Activated naive CD4-positive, alpha-beta T cell treated with anti-CD3 and anti-CD28 coated beads for 36 hours (primary cell): ENCODE data around the gene MTCL1. TPM values are rescaled to one million over a fixed set of nuclear protein-coding genes. Genes with fewer than 3 reads are reported as not detected.

Experiments used
- CTCF ChIA-PET: fragments of 350-600 bp; sonication (Branson Sonifier 250); formaldehyde crosslinking; loops from one replicate; lab custom pipeline; 2021; ENCODE audit warnings: antibody characterized with exemption; lab: Charles Lee
- DNase-seq: peaks from one replicate; pipeline ENCODE4 v3.0.0-alpha.2; 2020
- H3K27ac Mint-ChIP-seq: one replicate; pipeline ENCODE4 v1.8.0; 2021; ENCODE audit warnings: mild to moderate bottlenecking, mixed read lengths
- H3K27me3 Mint-ChIP-seq: one replicate; pipeline ENCODE4 v1.8.0; 2021; ENCODE audit warnings: low read depth, mixed read lengths
- H3K36me3 Mint-ChIP-seq: one replicate; pipeline ENCODE4 v1.8.0; 2021; ENCODE audit warnings: low read depth, mixed read lengths
- H3K4me1 Mint-ChIP-seq: one replicate; pipeline ENCODE4 v1.8.0; 2021; ENCODE audit warnings: low read depth, mixed read lengths
- H3K4me3 Mint-ChIP-seq: one replicate; pipeline ENCODE4 v1.8.0; 2021; ENCODE audit warnings: mild to moderate bottlenecking, moderate library complexity, mixed read lengths
- H3K9me3 Mint-ChIP-seq: one replicate; pipeline ENCODE4 v1.8.0; 2021; ENCODE audit warnings: mixed read lengths
- intact Hi-C: fragments of 100-400 bp; cut with micrococcal nuclease; formaldehyde crosslinking; loops from one replicate; pipeline ENCODE4 v1.15.1; 2023
- total RNA-seq, 2 experiments: library from RNA; stranded (reverse); gene quantifications; one replicate each; pipeline ENCODE4 v1.2.3, GENCODE V29; 2021

Gene MTCL1
- total RNA-seq, 2 experiments from 2014 or later: 0.15 to 0.31 TPM

GRCh38 chr18:8668381-8668780 lies 37.0 kb upstream of the MTCL1 start:
- intact Hi-C loops: no loop called here

DNA sequence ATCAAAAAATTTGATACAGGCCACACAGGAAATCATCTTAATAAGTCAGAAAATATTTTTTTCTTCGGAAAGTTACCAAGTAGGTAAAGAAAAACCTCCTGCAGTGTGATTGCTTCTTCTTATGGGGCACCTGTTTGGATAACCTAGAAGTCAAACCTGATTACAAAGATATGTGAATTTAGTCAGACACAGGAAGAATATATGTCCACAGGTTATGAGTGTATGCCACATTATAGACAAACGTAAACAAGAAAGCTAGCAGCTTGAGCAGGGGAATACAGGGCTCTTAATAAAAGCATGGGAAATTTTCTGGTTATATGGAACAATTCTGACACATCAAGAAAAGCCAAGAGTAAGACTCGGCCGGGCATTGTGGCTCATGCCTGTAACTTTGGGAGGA lies 35.8 kb upstream of the MTCL1 start:
- H3K27ac Mint-ChIP-seq: no peak overlapping the region
- no peaks in the 10 kb centered on the region for H3K27me3 Mint-ChIP-seq
- peaks cover 2% of the 10 kb centered on the region for H3K4me1 Mint-ChIP-seq
- DNase-seq: no peak
- CTCF ChIA-PET: no interaction called here
- H3K4me3 Mint-ChIP-seq: no peak overlapping the region
- H3K36me3 Mint-ChIP-seq: no peaks in the 10 kb centered on the region
- intact Hi-C loops: no loop called here
- H3K9me3 Mint-ChIP-seq: no peaks in the 10 kb centered on the region

More at GRCh38 chr18:8668381-8668780, 37.0 kb upstream of the MTCL1 start:
- no peak overlapping the region for H3K4me3 Mint-ChIP-seq
- no peaks in the 10 kb centered on the region for H3K9me3 Mint-ChIP-seq
- H3K27me3 Mint-ChIP-seq: no peaks in the 10 kb centered on the region
- H3K36me3 Mint-ChIP-seq: no peaks in the 10 kb centered on the region
- peaks cover 2% of the 10 kb centered on the region for H3K4me1 Mint-ChIP-seq
- no peak overlapping the region for H3K27ac Mint-ChIP-seq
- CTCF ChIA-PET: no interaction called here
- no peak for DNase-seq

DNA sequence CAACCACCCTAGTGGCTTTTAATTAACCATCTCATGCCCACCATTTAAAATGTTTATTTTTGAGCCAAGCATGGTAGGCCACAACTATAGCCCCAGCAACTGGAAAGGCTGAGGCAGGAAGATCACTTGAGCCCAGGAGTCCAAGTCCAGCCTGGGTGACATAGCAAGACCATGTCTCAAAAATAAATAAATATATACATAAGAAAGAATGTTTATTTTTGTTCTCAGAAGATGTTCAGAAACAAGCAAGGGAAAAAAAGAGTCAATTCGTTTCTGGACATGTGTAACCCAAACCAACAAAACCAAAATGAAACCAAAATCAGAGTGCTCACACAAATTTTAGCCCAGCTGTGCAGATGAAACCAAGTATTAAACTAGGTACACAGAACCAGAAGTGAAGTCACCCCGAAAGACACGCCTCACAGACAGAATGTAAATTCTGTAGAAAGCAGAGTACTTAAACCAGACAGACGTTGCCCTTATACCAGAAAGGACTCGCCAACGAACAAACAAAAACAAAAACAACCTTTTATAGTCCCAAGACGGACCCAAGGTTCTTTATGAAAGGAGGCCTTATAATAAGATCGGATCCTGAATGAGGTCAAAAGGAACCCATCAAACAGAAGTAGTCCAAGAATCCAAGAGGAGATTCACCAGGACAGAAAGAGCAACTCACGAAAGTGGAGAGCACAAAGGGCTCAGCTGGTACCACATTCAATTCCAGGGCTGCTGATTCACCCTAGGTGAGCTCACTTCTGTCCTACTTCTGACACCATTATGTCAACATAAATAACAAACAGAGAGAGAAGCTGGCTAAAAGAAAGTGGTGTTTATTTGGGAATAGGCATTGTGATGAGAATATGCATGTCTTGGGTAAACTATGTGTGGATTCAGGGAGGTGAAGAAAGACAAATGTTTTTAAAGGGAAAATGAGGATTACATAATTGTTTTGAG lies 31.8 kb upstream of the MTCL1 start:
- no peaks in the 10 kb centered on the region for H3K36me3 Mint-ChIP-seq
- H3K4me3 Mint-ChIP-seq: no peak overlapping the region
- intact Hi-C loops: no loop called here
- H3K27me3 Mint-ChIP-seq: no peaks in the 10 kb centered on the region
- CTCF ChIA-PET: no interaction called here
- no peaks in the 10 kb centered on the region for H3K9me3 Mint-ChIP-seq
- no peak overlapping the region for H3K27ac Mint-ChIP-seq
- H3K4me1 Mint-ChIP-seq: no peaks in the 10 kb centered on the region
- DNase-seq: no peak

DNA sequence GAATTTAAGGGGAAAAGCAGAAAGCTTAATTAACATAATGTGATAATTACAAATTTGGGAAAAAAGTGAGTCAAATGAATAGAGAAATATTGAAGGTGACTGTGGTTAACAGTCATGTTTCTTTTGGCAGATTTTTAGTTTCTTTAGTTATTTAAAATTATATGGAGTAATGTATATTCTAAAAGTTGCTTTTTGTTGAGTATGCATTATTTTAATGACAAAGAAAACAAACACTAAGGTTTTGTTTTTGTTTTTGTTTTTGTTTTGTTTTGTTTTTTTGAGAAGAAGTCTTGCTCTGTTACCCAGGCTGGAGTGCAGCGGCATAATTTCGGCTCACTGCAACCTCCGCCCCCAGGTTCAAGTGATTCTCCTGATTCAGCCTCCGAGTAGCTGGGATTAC lies 30.3 kb upstream of the MTCL1 start:
- Mint-ChIP-seq H3K4me3 (no peak overlapping the region), H3K36me3 (no peaks in the 10 kb centered on the region), H3K27me3 (no peaks in the 10 kb centered on the region), H3K9me3 (no peaks in the 10 kb centered on the region), H3K27ac (no peak overlapping the region), H3K4me1 (no peaks in the 10 kb centered on the region)
- intact Hi-C loops: no loop called here
- CTCF ChIA-PET: interaction anchor here (0.6 kb wide), 1 partner anchor 22 kb away, joined by 6 read pairs; no protein-coding TSS in a partner anchor
- no peak for DNase-seq

DNA sequence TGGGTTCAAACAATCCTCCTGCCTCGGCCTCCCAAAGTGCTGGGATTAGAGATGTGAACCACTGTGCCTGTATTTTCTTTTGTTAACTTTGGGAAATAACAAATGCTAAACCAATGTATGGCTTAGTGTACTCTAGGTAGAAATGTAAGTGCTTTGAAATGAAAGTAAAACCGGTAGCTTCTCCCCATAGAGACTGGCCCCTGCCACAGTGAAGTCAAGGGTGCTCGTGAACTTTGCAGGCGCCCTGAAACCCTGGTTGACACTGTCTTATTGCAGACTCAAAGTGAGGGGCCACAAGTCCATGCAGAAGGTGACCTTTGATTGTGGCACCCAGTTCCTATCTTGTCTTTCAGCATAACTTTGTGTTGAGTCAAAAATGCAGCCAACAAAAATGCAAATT lies 24.2 kb upstream of the MTCL1 start:
- no peaks in the 10 kb centered on the region for H3K9me3 Mint-ChIP-seq
- H3K27ac Mint-ChIP-seq: no peak overlapping the region
- H3K27me3 Mint-ChIP-seq: no peaks in the 10 kb centered on the region
- CTCF ChIA-PET: interaction anchor here (2.3 kb wide), 1 partner anchor 16 kb away, joined by 11 read pairs; no protein-coding TSS in a partner anchor
- H3K36me3 Mint-ChIP-seq: no peaks in the 10 kb centered on the region
- no peak overlapping the region for H3K4me3 Mint-ChIP-seq
- no peak for DNase-seq
- intact Hi-C loops: no loop called here
- no peaks in the 10 kb centered on the region for H3K4me1 Mint-ChIP-seq

DNA sequence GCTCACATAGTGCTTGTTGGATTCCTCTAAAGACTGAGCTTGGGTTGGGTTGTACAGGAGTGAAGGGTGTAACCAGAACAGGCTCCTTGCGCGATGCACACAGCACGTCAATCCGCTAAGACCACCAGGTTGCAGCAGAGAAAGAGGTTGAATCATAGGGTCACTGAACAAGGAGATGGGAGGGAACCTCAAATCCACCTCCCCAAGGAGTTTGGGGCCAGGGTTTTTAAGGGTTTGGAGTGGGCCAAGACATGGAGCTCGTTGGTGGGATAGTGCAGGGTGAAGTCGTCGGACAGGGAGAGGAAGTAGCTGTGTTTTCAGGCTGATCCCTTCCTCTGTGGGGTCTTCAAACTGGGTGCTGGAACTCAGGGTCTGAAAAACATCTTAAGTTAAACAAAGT lies 20.8 kb upstream of the MTCL1 start:
- DNase-seq: no peak
- Mint-ChIP-seq H3K27ac (no peak overlapping the region), H3K4me3 (no peak overlapping the region), H3K36me3 (no peaks in the 10 kb centered on the region), H3K27me3 (no peaks in the 10 kb centered on the region), H3K4me1 (no peaks in the 10 kb centered on the region), H3K9me3 (no peaks in the 10 kb centered on the region)
- CTCF ChIA-PET: no interaction called here
- intact Hi-C loops: no loop called here

DNA sequence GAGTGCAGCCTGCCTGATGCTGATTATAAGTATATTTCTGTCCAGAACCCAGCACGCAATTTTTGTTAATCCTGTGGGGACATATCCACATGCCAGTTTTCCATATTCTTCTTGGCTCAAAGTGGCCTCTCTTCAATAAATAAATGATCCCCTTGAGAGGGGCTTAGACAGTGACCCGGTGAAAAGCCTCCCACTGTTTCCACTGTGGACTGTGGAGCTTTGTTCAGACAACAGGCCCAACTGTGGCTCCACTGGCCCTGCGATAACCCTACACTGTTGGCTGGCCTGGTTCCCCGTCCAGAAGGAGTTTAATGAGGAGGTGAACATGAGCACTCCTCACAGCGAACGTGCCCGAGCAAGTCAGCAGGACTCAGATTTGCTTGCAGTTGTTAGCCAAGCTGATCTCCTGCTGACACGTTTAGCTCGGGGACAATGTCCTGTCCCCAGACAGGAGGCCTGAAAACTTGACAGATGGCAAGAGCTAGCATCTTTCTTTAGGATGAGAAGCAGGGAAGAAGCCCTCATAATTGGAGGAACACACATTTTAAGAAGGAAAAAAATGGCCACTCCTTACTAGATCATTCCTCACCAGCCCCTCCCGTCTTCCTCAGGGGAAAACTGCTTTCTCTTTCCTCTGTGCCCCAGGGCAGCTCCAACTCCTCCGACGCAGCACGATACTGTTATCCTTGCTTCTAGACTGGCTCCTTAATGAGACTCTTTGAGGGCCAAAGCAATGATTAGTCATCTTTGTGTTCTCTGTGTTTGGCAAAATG lies 20.0 kb upstream of the MTCL1 start:
- H3K27me3 Mint-ChIP-seq: no peaks in the 10 kb centered on the region
- no peaks in the 10 kb centered on the region for H3K4me1 Mint-ChIP-seq
- no peak overlapping the region for H3K4me3 Mint-ChIP-seq
- no peaks in the 10 kb centered on the region for H3K9me3 Mint-ChIP-seq
- intact Hi-C loops: no loop called here
- no peak for DNase-seq
- no peak overlapping the region for H3K27ac Mint-ChIP-seq
- CTCF ChIA-PET: interaction anchor here (1.6 to 3.2 kb wide), 2 partner anchors 10 to 11 kb away, joined by 4 to 14 read pairs; no protein-coding TSS in a partner anchor
- H3K36me3 Mint-ChIP-seq: no peaks in the 10 kb centered on the region

DNA sequence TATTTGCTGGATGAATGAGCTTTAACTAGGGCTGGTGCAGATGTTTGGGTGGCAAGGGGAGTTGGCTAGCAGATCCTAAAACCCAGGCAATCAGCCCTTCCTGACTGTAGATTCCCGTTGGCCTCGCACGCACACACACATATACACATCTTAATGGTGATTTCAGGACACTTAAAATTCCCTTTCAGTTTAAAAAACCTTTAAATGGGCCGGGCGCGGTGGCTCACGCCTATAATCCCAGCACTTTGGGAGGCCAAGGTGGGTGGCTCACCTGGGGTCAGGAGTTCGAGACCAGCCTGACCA lies 19.5 kb upstream of the MTCL1 start:
- H3K36me3 Mint-ChIP-seq: no peaks in the 10 kb centered on the region
- H3K27me3 Mint-ChIP-seq: no peaks in the 10 kb centered on the region
- no peak overlapping the region for H3K4me3 Mint-ChIP-seq
- H3K27ac Mint-ChIP-seq: no peak overlapping the region
- no peaks in the 10 kb centered on the region for H3K9me3 Mint-ChIP-seq
- CTCF ChIA-PET: interaction anchor here (1.3 to 3.2 kb wide), 3 partner anchors 9 to 302 kb away, joined by 3 to 14 read pairs (median 4); no protein-coding TSS in a partner anchor
- no peak for DNase-seq
- intact Hi-C loops: no loop called here
- H3K4me1 Mint-ChIP-seq: no peaks in the 10 kb centered on the region

DNA sequence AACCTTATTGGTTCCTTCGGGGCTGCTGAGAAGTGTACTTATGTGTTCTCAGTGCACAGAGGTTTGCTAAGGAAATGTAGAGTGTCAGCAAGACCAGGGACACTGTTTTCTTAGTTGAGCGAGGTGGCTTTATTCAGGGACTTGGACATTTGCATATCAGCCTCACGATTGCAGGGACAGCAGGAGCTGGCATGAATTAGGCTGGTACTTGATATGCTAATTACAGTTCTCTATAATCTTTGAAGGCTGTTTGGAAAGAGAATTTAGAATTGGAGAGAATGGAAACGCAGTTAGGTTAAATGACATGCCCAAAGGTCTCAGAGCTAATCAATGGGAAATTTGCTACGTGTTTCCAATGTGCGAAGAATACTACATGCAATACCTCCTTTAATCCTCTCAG lies 18.7 kb upstream of the MTCL1 start:
- CTCF ChIA-PET: interaction anchor here (1.3 to 3.2 kb wide), 4 partner anchors 9 to 301 kb away, joined by 3 to 14 read pairs (median 4); no protein-coding TSS in a partner anchor
- H3K4me3 Mint-ChIP-seq: no peak overlapping the region
- no peaks in the 10 kb centered on the region for H3K4me1 Mint-ChIP-seq
- H3K27ac Mint-ChIP-seq: no peak overlapping the region
- H3K9me3 Mint-ChIP-seq: no peaks in the 10 kb centered on the region
- DNase-seq: no peak
- no peaks in the 10 kb centered on the region for H3K36me3 Mint-ChIP-seq
- no peaks in the 10 kb centered on the region for H3K27me3 Mint-ChIP-seq
- intact Hi-C loops: no loop called here

- CTCF ChIA-PET: interaction anchor here (0.7 to 3.2 kb wide), 2 partner anchors 8 to 34 kb away, joined by 3 to 14 read pairs; no protein-coding TSS in a partner anchor
- Mint-ChIP-seq H3K4me1 (no peaks in the 10 kb centered on the region), H3K4me3 (no peak overlapping the region), H3K36me3 (no peaks in the 10 kb centered on the region), H3K9me3 (no peaks in the 10 kb centered on the region), H3K27ac (no peak overlapping the region), H3K27me3 (no peaks in the 10 kb centered on the region)
- no peak for DNase-seq
- intact Hi-C loops: no loop called here
Measured at GRCh38 chr18:8688216-8688800, 17.0 kb upstream of the MTCL1 start.

DNA sequence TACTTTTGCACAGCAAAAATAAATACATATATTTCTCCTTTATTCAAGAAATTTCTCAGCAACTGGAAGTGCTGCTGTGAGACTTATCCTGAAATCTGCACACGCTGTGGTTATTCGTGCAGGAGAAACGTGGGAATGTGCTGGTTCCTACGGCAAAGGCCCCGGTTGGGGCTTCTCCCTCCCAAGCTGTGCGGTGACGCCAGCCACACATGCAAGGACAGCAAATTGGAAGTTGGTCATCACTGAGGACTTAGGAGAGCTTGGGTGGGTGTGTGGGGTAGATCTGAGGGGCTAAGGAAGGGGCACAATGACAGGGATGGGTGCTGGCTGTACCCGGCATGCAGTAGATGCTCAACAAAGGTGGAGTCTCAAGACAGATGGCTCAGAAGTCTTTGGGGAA lies 16.5 kb upstream of the MTCL1 start:
- no peaks in the 10 kb centered on the region for H3K27me3 Mint-ChIP-seq
- no peak overlapping the region for H3K4me3 Mint-ChIP-seq
- CTCF ChIA-PET: interaction anchor here (0.7 kb wide), 1 partner anchor 34 kb away, joined by 3 read pairs; no protein-coding TSS in a partner anchor
- H3K36me3 Mint-ChIP-seq: no peaks in the 10 kb centered on the region
- no peaks in the 10 kb centered on the region for H3K4me1 Mint-ChIP-seq
- intact Hi-C loops: no loop called here
- no peaks in the 10 kb centered on the region for H3K9me3 Mint-ChIP-seq
- no peak for DNase-seq
- H3K27ac Mint-ChIP-seq: no peak overlapping the region

DNA sequence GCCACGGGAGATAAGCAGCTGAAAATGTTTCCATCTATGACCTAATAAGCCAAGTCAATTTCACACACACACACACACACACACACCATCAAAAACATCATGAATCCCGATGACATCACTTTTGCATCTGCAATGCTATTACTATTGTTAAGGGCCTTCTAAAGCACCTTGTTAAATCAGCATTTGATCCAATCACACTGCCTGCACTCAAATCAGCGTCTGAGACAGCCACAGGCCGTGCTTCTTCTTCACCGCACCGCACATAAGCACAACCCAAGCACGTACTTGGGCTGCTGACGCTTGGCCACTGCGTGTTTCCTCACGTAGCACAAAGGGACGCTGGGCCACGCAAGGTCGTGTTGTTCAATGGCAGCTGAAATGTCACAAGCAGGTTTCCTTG lies 15.8 kb upstream of the MTCL1 start:
- no peaks in the 10 kb centered on the region for H3K4me1 Mint-ChIP-seq
- H3K9me3 Mint-ChIP-seq: no peaks in the 10 kb centered on the region
- DNase-seq: no peak
- H3K36me3 Mint-ChIP-seq: no peaks in the 10 kb centered on the region
- H3K27ac Mint-ChIP-seq: no peak overlapping the region
- intact Hi-C loops: no loop called here
- H3K27me3 Mint-ChIP-seq: no peaks in the 10 kb centered on the region
- CTCF ChIA-PET: interaction anchor here (0.9 kb wide), 1 partner anchor 36 kb away, joined by 3 read pairs; no protein-coding TSS in a partner anchor
- no peak overlapping the region for H3K4me3 Mint-ChIP-seq
